ENCODE measurements around the gene HS6ST2. TPM values are rescaled to one million over a fixed set of nuclear protein-coding genes. Genes with fewer than 3 reads are reported as not detected.

Gene HS6ST2
- polyA plus RNA-seq, 1 of the 3 experiments (the other 2 are of a cell fraction): 0.05 TPM

DNA sequence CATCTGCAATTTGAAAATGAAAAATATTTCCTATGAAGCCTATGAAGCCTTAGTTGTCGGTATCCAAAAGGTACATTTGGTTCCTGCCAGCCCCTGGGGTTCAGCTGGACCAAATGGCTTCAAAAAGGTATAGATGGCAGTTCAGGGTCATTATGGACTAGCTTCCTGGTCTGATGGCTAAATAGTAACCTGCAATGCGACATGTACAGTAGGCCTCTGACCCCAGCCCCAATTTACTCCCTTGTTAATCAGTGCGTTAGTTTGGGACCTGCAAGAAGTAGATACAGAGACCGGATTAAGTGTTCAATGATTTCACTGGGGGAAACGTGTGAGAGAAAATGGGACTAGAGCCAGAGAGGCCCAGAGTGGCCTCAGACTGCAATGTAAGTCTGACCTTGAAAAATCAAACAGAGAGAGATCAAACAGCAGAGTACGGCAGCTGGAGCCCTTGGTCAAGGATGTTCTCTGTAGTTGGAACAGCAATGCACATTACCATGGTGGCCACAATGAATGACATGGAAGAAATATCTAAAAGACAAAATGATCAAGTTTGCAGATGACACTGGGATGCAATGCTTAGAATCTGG is 354.6 kb downstream of the HS6ST2 start:
- WGBS (ENCODE audit: low lambda C conversion rate): 37% methylated on average over 6 of the region's 6 CpGs
- no peak overlapping the region for H3K27ac ChIP-seq (ENCODE audit: low read depth in 2 of 2, low read length in 1 of 2)
- no peaks in the 10 kb centered on the region for H3K9me2 ChIP-seq
- TF ChIP-seq ELF1 (IDR thresholded peaks at IDR 0.05) (no peak), EZH2phosphoT487 (IDR thresholded peaks at IDR 0.05; ENCODE audit: borderline replicate concordance, low read depth) (no peak), POLR2AphosphoS5 (IDR thresholded peaks at IDR 0.05; ENCODE audit: low read depth, low read length) (no peak), TEAD4 (IDR thresholded peaks at IDR 0.05; ENCODE audit: borderline replicate concordance, insufficient read depth) (no peak), FOXM1 (IDR thresholded peaks at IDR 0.05; ENCODE audit: low read depth) (no peak), CHD2 (IDR thresholded peaks at IDR 0.05; ENCODE audit: low read length, partially characterized antibody) (no peak), MXI1 (IDR thresholded peaks at IDR 0.05; ENCODE audit: low read depth, low read length) (no peak), JUND (IDR thresholded peaks at IDR 0.05) (no peak), FOXJ3 (CRISPR knock-in tag; IDR thresholded peaks at IDR 0.05) (no peak), TAF1 (IDR thresholded peaks at IDR 0.05; ENCODE audit: borderline replicate concordance, low read depth, low read length) (no peak), GATA2 (CRISPR knock-in tag; IDR thresholded peaks at IDR 0.05) (no peak), RCOR1 (IDR thresholded peaks at IDR 0.05; ENCODE audit: low read length) (no peak), NRF1 (IDR thresholded peaks at IDR 0.05; ENCODE audit: low read depth, low read length) (no peak)
- TF ChIP-seq, protein P1, sequence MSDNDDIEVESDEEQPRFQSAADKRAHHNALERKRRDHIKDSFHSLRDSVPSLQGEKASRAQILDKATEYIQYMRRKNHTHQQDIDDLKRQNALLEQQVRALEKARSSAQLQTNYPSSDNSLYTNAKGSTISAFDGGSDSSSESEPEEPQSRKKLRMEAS (IDR thresholded peaks at IDR 0.05; ENCODE audit: low read depth): no peak
- TF ChIP-seq, protein P2, sequence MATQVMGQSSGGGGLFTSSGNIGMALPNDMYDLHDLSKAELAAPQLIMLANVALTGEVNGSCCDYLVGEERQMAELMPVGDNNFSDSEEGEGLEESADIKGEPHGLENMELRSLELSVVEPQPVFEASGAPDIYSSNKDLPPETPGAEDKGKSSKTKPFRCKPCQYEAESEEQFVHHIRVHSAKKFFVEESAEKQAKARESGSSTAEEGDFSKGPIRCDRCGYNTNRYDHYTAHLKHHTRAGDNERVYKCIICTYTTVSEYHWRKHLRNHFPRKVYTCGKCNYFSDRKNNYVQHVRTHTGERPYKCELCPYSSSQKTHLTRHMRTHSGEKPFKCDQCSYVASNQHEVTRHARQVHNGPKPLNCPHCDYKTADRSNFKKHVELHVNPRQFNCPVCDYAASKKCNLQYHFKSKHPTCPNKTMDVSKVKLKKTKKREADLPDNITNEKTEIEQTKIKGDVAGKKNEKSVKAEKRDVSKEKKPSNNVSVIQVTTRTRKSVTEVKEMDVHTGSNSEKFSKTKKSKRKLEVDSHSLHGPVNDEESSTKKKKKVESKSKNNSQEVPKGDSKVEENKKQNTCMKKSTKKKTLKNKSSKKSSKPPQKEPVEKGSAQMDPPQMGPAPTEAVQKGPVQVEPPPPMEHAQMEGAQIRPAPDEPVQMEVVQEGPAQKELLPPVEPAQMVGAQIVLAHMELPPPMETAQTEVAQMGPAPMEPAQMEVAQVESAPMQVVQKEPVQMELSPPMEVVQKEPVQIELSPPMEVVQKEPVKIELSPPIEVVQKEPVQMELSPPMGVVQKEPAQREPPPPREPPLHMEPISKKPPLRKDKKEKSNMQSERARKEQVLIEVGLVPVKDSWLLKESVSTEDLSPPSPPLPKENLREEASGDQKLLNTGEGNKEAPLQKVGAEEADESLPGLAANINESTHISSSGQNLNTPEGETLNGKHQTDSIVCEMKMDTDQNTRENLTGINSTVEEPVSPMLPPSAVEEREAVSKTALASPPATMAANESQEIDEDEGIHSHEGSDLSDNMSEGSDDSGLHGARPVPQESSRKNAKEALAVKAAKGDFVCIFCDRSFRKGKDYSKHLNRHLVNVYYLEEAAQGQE (IDR thresholded peaks at IDR 0.05; ENCODE audit: low read depth, low read length): no peak
- TF ChIP-seq, protein P3, sequence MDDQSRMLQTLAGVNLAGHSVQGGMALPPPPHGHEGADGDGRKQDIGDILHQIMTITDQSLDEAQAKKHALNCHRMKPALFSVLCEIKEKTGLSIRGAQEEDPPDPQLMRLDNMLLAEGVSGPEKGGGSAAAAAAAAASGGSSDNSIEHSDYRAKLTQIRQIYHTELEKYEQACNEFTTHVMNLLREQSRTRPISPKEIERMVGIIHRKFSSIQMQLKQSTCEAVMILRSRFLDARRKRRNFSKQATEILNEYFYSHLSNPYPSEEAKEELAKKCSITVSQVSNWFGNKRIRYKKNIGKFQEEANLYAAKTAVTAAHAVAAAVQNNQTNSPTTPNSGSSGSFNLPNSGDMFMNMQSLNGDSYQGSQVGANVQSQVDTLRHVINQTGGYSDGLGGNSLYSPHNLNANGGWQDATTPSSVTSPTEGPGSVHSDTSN (IDR thresholded peaks at IDR 0.05): no peak
- H3K4me3 ChIP-seq (ENCODE audit: low read depth in 2 of 2, low read length in 1 of 2): no peak overlapping the region
- no peak overlapping the region for H2AFZ ChIP-seq (ENCODE audit: low read depth)
- ChIA-PET POLR2A (no interaction called here), CTCF (interaction anchor here (0.8 to 2.0 kb wide), 6 partner anchors 9 to 762 kb away, joined by 3 to 10 read pairs (median 5); no protein-coding TSS in a partner anchor)
- H3K9me3 ChIP-seq: no peaks in the 10 kb centered on the region
- no peaks in the 10 kb centered on the region for H4K20me1 ChIP-seq (ENCODE audit: insufficient read depth)
- peaks cover 14% of the 10 kb centered on the region; the same call in 1 of the 2 replicates for H3K27me3 ChIP-seq (ENCODE audit: insufficient read depth)
- no peak overlapping the region for H3K4me2 ChIP-seq
- H3K79me2 ChIP-seq (ENCODE audit: insufficient read depth): no peaks in the 10 kb centered on the region
- no peaks in the 10 kb centered on the region for H3F3A ChIP-seq (replicated peaks; ENCODE audit: insufficient read depth)
- DNase-seq: no peak
- H3K9ac ChIP-seq: no peak overlapping the region
- no peaks in the 10 kb centered on the region for H3K4me1 ChIP-seq (ENCODE audit: control insufficient read depth in 1 of 2, insufficient read depth in 2 of 2, low read depth in 1 of 2, low read length in 1 of 2)
- no peaks in the 10 kb centered on the region for H3K36me3 ChIP-seq (replicated peaks in 1 of 2; ENCODE audit: control insufficient read depth in 1 of 2, insufficient read depth in 2 of 2, low read length in 1 of 2)

All from SK-N-SH (cell line).